A549 (cell line): ENCODE measurements around the gene BORCS6. TPM values are rescaled to one million over a fixed set of nuclear protein-coding genes. Genes with fewer than 3 reads are reported as not detected.

Experiments
- ATAC-seq, 2 experiments: fragments of 200-7000 bp in 1 of 2; fragments of >200 bp in 1 of 2; cut with Nextera tagmentation in 1 of 2; cut with Tn5 transposase in 1 of 2; 3 replicates each; pipeline versions ENCODE4 v1.8.0 to v1.9.1; 2018 to 2020; ENCODE audit warnings: mild to moderate bottlenecking in 1 of 2, moderate library complexity in 1 of 2
- CTCF ChIA-PET: fragments of 300-600 bp; sonication (Branson Sonifier 250); formaldehyde crosslinking; extraction: SDS; loops from one replicate; lab custom pipeline; 2021; ENCODE audit warnings: antibody characterized with exemption, inconsistent platforms; lab: Yijun Ruan, JAX
- POLR2A ChIA-PET: fragments of 350-600 bp; formaldehyde crosslinking; extraction: SDS; loops from one replicate; lab custom pipeline; 2021; ENCODE audit warnings: antibody characterized with exemption, inconsistent platforms; lab: Yijun Ruan, JAX
- DNase-seq, 2 experiments: peaks; one replicate each; pipeline versions ENCODE4 v3.0.0 to v3.0.0-alpha.2; 2011 to 2016; ENCODE audit warnings: low read depth in 1 of 2, low spot score in 1 of 2
- FAIRE-seq: peaks from 2 replicates; lab custom pipeline; 2011; peaks lifted over from hg19 to GRCh38; lab: Jason Lieb, UNC
- H3K27ac ChIP-seq, 2 experiments: fragments of >200 bp; sonication (Bioruptor Twin); formaldehyde crosslinking; 3 replicates each; pipeline ENCODE4 v1.5.1; 2016 to 2017
- H3K4me1 ChIP-seq: fragments of >200 bp; sonication (Bioruptor Twin); formaldehyde crosslinking; 3 replicates; pipeline ENCODE4 v1.6.1; 2016
- H3K4me2 ChIP-seq: fragments of >200 bp; sonication (Bioruptor Twin); formaldehyde crosslinking; 3 replicates; pipeline ENCODE4 v1.6.1; 2016
- H3K4me3 ChIP-seq: fragments of >200 bp; sonication (Bioruptor Twin); formaldehyde crosslinking; 3 replicates; pipeline ENCODE4 v1.5.1; 2016
- H3K9me3 ChIP-seq: fragments of >200 bp; sonication (Bioruptor Twin); formaldehyde crosslinking; 3 replicates; pipeline ENCODE4 v1.6.1; 2016
- CBX2 ChIP-seq: fragments of 200-600 bp; sonication (generic); IDR thresholded peaks from 2 replicates; pipeline ENCODE4 v1.6.1; 2016; ENCODE audit warnings: low read depth, mild to moderate bottlenecking, borderline replicate concordance
- CHD2 ChIP-seq: fragments of 150-350 bp; IDR thresholded peaks from 2 replicates; pipeline ENCODE4 v1.6.1; 2014; ENCODE audit warnings: low read length; ENCODE audit not compliant: partially characterized antibody
- EHMT2 ChIP-seq: fragments of 200-600 bp; sonication (generic); IDR thresholded peaks from 2 replicates; pipeline ENCODE4 v1.6.1; 2016; ENCODE audit warnings: antibody characterized with exemption, low read depth, mild to moderate bottlenecking, moderate library complexity
- ESRRA ChIP-seq: fragments of 150-350 bp; IDR thresholded peaks from 2 replicates; pipeline ENCODE4 v1.6.1; 2014; ENCODE audit warnings: mild to moderate bottlenecking, low read length, borderline replicate concordance
- FOSL2 ChIP-seq, 2 experiments: fragments of 450-650 bp in 1 of 2; fragments of >200 bp in 1 of 2; sonication (Bioruptor Twin) in 1 of 2; formaldehyde crosslinking; IDR thresholded peaks; 2 replicates each; pipeline versions ENCODE4 v1.5.0 to v1.6.1; 2016 to 2020; ENCODE audit warnings: mild to moderate bottlenecking in 1 of 2, moderate library complexity in 1 of 2
- HDAC2 ChIP-seq: fragments of 200-600 bp; sonication (generic); IDR thresholded peaks from 2 replicates; pipeline ENCODE4 v1.6.1; 2016
- HOXA7 ChIP-seq: fragments of 250-450 bp; sonication (Bioruptor Pico); IDR thresholded peaks from 2 replicates; pipeline ENCODE4 v1.5.0; 2020; ENCODE audit warnings: mild to moderate bottlenecking, moderate library complexity
- HOXB13 ChIP-seq: fragments of 250-450 bp; sonication (Bioruptor Pico); IDR thresholded peaks from 2 replicates; pipeline ENCODE4 v1.5.0; 2020; ENCODE audit warnings: low read depth, mild to moderate bottlenecking, moderate library complexity
- HOXB5 ChIP-seq: fragments of 250-450 bp; sonication (Bioruptor Pico); IDR thresholded peaks from 2 replicates; pipeline ENCODE4 v1.5.0; 2020; ENCODE audit warnings: mild to moderate bottlenecking, moderate library complexity
- JUN ChIP-seq, 2 experiments: fragments of >200 bp; sonication (Bioruptor Twin); formaldehyde crosslinking; IDR thresholded peaks; 2 replicates in 1 of 2; 3 replicates in 1 of 2; pipeline ENCODE4 v1.6.1; 2016 to 2017
- MAZ ChIP-seq: fragments of 150-350 bp; IDR thresholded peaks from 2 replicates; pipeline ENCODE4 v1.6.1; 2014; ENCODE audit warnings: antibody characterized with exemption, low read depth, low read length, borderline replicate concordance
- MYC ChIP-seq: IDR thresholded peaks from 2 replicates; pipeline ENCODE4 v1.6.1; 2012; ENCODE audit warnings: mild to moderate bottlenecking, inconsistent platforms, low read length, improper control_type of control experiment, borderline replicate concordance
- NFE2L2 ChIP-seq: fragments of 150-350 bp; conservative IDR thresholded peaks from 2 replicates; pipeline ENCODE4 v1.6.1; 2014; ENCODE audit warnings: low read length
- RCOR1 ChIP-seq: fragments of 150-350 bp; IDR thresholded peaks from 2 replicates; pipeline ENCODE4 v1.6.1; 2014; ENCODE audit warnings: antibody characterized with exemption, low read length, low read depth
- REST ChIP-seq: fragments of 200-600 bp; sonication (generic); IDR thresholded peaks from 2 replicates; pipeline ENCODE4 v1.6.1; 2016; ENCODE audit warnings: antibody characterized with exemption, mild to moderate bottlenecking, moderate library complexity
- RFX5 ChIP-seq: fragments of 450-650 bp; IDR thresholded peaks from 2 replicates; pipeline ENCODE4 v1.7.1; 2014; ENCODE audit warnings: antibody characterized with exemption, mild to moderate bottlenecking, moderate library complexity
- SREBF2 ChIP-seq: fragments of 450-650 bp; IDR thresholded peaks from 2 replicates; pipeline ENCODE4 v1.6.1; 2014; ENCODE audit warnings: mild to moderate bottlenecking, moderate library complexity
- TFCP2L1 ChIP-seq: fragments of 250-450 bp; sonication (Bioruptor Pico); IDR thresholded peaks from 2 replicates; pipeline ENCODE4 v1.5.0; 2021; ENCODE audit warnings: mild to moderate bottlenecking
- USF2 ChIP-seq: fragments of 450-650 bp; IDR thresholded peaks from 2 replicates; pipeline ENCODE4 v1.6.1; 2014; ENCODE audit warnings: antibody characterized with exemption
- WGBS: methylation state at CpG from one replicate; pipeline ENCODE4 v1.1.6; 2017; ENCODE audit errors: missing lambda C conversion rate; 5-methylcytosine and 5-hydroxymethylcytosine counted together
- polyA plus RNA-seq, 4 experiments: library from polyadenylated mRNA; depleted of rRNA in 3 of 4; stranded (reverse); fragments of >200 nt; fragmentation: RNase III in 1 of 4; extraction: RNeasy Plus Mini Kit Qiagen cat#74134 plus additional on column Dnase treatment in 1 of 4; gene quantifications; 2 replicates in 3 of 4; 3 replicates in 1 of 4; pipeline ENCODE4 v1.2.3, GENCODE V29; 2011 to 2017
- TF ChIP-seq, protein P1 (sequence below): fragments of >200 bp; sonication (Bioruptor Twin); formaldehyde crosslinking; IDR thresholded peaks from 3 replicates; pipeline ENCODE4 v1.5.1; 2016
- TF ChIP-seq, protein P2 (sequence below): fragments of 250-450 bp; sonication (Bioruptor Pico); IDR thresholded peaks from 2 replicates; pipeline ENCODE4 v1.5.0; 2020; ENCODE audit warnings: low read depth, mild to moderate bottlenecking, moderate library complexity

BORCS6 gene
- polyA plus RNA-seq, 2 of the 4 experiments (the other 2 are of a cell fraction): 3.0 to 6.6 TPM

GRCh38 chr17:8188263-8188839 lies 1.6 kb downstream of the BORCS6 start:
- Histone ChIP-seq H3K4me2 (peak overlapping the region; percentile 72), H3K4me1 (peaks cover 34% of the 10 kb centered on the region), H3K4me3 (peak overlapping the region; percentile 71), H3K9me3 (no peaks in the 10 kb centered on the region), H3K27ac (peak overlapping the region; percentile 88 to 89)
- ChIA-PET POLR2A (interaction anchor here (1.0 to 4.0 kb wide), 9 partner anchors 11 to 107 kb away, joined by 4 to 45 read pairs (median 7); partner anchors contain the start of genes AURKB, CTC1, SLC25A35 and TMEM107), CTCF (interaction anchor here (0.9 to 11.3 kb wide), 14 partner anchors 18 to 109 kb away, joined by 3 to 164 read pairs (median 7); partner anchors contain the start of genes ALOXE3 and AURKB)
- FAIRE-seq: no peak
- WGBS: 65% methylated on average over 12 of the region's 12 CpGs
- no peak for TF ChIP-seq RFX5
- TF ChIP-seq, protein P1, sequence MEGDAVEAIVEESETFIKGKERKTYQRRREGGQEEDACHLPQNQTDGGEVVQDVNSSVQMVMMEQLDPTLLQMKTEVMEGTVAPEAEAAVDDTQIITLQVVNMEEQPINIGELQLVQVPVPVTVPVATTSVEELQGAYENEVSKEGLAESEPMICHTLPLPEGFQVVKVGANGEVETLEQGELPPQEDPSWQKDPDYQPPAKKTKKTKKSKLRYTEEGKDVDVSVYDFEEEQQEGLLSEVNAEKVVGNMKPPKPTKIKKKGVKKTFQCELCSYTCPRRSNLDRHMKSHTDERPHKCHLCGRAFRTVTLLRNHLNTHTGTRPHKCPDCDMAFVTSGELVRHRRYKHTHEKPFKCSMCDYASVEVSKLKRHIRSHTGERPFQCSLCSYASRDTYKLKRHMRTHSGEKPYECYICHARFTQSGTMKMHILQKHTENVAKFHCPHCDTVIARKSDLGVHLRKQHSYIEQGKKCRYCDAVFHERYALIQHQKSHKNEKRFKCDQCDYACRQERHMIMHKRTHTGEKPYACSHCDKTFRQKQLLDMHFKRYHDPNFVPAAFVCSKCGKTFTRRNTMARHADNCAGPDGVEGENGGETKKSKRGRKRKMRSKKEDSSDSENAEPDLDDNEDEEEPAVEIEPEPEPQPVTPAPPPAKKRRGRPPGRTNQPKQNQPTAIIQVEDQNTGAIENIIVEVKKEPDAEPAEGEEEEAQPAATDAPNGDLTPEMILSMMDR: no peak
- TF ChIP-seq USF2: no peak
- TF ChIP-seq MAZ: no peak
- no peak for TF ChIP-seq CHD2
- no peak for TF ChIP-seq TFCP2L1 (CRISPR knock-in tag)
- TF ChIP-seq FOSL2 (IDR thresholded peaks at IDR 0.05): no peak
- TF ChIP-seq FOSL2 (CRISPR knock-in tag; IDR thresholded peaks at IDR 0.05): no peak
- no peak for TF ChIP-seq HOXB13
- DNase-seq: no peak
- ATAC-seq: no peak

GRCh38 chr17:8187517-8188262 lies 2.3 kb downstream of the BORCS6 start:
- Histone ChIP-seq H3K4me1 (peaks cover 30% of the 10 kb centered on the region), H3K4me3 (peak overlapping the region; percentile 71), H3K4me2 (peak overlapping the region; percentile 90), H3K9me3 (no peaks in the 10 kb centered on the region), H3K27ac (peak overlapping the region; percentile 88 to 94)
- DNase-seq: peak; percentile 97 to 100
- 2% methylated on average over 25 of the region's 25 CpGs for WGBS
- peak; percentile 47 to 67 for ATAC-seq
- CTCF ChIA-PET: interaction anchor here (0.6 to 11.3 kb wide), 15 partner anchors 11 to 196 kb away, joined by 3 to 164 read pairs (median 5); partner anchors contain the start of genes ALOXE3, AURKB and TMEM107
- POLR2A ChIA-PET: interaction anchor here (0.6 to 4.0 kb wide), 11 partner anchors 11 to 194 kb away, joined by 3 to 45 read pairs (median 6); partner anchors contain the start of genes AURKB, CTC1 and TMEM107
- FAIRE-seq: peak; percentile 99
- TF ChIP-seq ESRRA (peak; percentile 84; the same call in 1 of the 2 replicates), FOSL2 (IDR thresholded peaks at IDR 0.05) (no peak), FOSL2 (CRISPR knock-in tag; IDR thresholded peaks at IDR 0.05) (peak; percentile 2; the same call in 1 of the 2 replicates), JUN (IDR thresholded peaks at IDR 0.05) (peak in 1 of 2 experiments; percentile 18; a peak in 1 of 5 replicates), NFE2L2 (no peak), CBX2 (no peak), HOXA7 (CRISPR knock-in tag) (peak; percentile 79; the same call in 1 of the 2 replicates), HOXB5 (CRISPR knock-in tag) (peak; percentile 6; the same call in 1 of the 2 replicates), EHMT2 (no peak), REST (no peak), MYC (no peak), RFX5 (no peak; the same call in 1 of the 2 replicates), USF2 (peak; percentile 79), HDAC2 (no peak), SREBF2 (peak; percentile 84), RCOR1 (no peak)
- TF ChIP-seq, protein P1: no peak; the same call in 2 of the 3 replicates
- TF ChIP-seq, protein P2, sequence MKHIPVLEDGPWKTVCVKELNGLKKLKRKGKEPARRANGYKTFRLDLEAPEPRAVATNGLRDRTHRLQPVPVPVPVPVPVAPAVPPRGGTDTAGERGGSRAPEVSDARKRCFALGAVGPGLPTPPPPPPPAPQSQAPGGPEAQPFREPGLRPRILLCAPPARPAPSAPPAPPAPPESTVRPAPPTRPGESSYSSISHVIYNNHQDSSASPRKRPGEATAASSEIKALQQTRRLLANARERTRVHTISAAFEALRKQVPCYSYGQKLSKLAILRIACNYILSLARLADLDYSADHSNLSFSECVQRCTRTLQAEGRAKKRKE (CRISPR knock-in tag): no peak
